GM21737 (cell line): ENCODE data around the gene SULT2B1.
"Not testable (repeated sequence)": the region's sequence is repeated elsewhere in the genome, so short reads cannot be mapped to it uniquely, and the experiment has no call there.

ENCODE experiments used
- ATAC-seq: cut with Tn5 transposase; IDR thresholded peaks from one replicate; pipeline ENCODE4 v1.9.1; 2021; ENCODE audit warnings: mild to moderate bottlenecking, moderate library complexity; ENCODE audit not compliant: unreplicated experiment

The SULT2B1 gene

DNA sequence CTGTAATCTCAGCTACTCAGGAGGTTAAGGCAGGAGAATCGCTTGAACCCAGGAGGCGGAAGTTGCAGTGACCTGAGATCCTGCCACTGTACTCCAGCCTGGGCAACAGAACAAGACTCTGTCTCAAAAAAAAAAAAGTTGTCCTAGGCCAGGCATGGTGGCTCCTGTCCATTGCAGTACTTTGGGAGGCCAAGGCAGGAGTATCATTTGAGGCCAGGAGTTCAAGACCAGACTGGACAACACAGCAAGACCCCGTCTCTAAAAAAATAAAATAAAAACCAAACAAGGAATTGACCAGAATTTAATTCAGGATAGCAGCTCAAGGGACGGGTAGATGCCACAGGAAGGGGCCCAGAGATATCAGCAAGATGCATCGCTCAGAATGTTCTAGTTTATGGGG is 4.9 kb downstream of the SULT2B1 start:
- no peak for ATAC-seq

DNA sequence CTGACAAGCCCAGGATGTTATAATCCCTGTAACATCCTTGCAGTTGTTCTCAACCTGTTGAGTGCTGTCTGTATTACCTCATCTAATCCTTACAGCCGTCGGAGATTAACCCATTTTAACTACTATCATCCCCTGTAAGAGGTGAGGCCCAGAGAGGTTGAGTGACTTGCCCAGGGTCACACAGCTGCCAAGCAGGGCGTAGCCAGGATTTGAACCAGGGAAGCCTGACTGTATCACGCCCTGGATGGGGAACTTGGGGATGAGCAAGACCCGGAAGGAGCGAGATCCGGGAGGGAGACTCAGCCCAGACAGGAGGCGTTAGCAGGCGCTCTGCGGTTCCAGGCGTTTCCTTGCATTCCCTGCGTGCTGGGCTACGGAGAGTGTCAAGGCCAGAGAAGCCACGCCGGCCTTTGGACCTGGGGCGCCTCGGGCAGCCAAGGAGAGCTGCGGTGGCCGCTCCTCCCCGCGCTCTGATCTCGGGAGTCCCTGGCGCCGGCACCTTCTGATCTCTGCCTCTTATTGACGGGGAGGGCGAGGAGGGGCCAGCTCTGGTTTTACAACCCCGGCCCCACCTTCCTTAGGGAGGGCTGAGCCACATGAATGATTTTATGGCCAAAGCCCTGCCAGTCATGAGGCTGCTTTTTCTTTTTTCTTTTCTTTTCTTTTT is 6.2 kb downstream of the SULT2B1 start:
- no peak for ATAC-seq

DNA sequence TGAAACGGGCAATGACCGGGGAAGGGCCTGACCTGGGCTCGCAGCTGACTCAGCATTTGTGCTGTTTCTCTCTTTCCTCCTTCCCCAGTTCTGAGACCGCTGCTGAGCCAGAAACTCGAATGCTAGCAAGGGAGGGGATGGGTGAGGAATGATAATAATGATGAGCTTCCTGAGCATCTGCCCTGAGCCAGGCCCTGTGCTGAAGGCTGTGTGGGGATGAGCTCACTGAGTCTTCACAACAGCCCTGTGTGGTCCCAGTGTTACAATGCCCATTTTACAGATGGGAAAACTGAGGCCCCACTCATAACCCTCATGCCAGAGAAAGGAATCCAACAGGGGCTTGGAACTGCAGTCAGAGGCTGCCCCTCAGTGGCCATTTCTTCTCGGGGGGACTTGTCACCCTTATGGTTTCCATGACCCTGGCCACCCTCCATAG is 8.1 kb downstream of the SULT2B1 start:
- ATAC-seq: no peak

DNA sequence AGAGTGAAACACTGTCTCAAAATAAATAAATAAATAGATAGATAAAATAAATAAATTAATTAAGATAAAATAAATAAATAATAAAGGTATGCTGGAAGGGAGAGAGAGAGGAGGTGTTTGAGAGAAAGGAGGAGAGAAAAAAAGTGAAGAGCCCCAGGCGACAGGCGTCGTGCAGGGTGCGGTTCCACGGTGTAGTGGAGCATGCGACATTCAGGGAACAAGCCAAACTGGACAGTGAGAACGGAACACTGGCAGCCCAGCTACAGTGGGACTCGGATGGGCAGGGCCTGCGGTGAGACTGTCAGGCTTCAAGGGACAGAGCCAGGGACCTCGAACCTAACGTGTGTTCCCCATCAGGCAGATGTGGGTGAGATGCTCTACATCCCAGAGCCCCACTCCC is 9.4 kb downstream of the SULT2B1 start:
- no peak for ATAC-seq

DNA sequence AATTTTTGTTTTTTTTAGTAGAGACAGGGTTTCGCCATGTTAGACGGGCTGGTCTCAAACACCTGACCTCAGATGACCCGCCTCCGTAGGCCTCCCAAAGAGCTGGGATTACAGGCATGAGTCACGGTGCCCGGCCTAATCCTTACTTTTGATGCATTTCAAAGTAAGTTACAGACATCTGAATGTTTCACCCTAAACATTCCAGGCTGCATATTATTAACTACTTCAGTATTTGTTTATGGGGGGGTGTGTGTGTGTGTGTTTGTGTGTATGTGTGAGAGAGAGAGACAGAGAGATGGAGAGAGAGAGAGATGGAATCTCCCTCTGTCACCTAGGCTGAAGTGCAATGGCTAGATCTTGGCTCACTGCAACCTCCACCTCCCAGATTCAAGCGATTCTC is 13.1 kb downstream of the SULT2B1 start:
- no peak for ATAC-seq

DNA sequence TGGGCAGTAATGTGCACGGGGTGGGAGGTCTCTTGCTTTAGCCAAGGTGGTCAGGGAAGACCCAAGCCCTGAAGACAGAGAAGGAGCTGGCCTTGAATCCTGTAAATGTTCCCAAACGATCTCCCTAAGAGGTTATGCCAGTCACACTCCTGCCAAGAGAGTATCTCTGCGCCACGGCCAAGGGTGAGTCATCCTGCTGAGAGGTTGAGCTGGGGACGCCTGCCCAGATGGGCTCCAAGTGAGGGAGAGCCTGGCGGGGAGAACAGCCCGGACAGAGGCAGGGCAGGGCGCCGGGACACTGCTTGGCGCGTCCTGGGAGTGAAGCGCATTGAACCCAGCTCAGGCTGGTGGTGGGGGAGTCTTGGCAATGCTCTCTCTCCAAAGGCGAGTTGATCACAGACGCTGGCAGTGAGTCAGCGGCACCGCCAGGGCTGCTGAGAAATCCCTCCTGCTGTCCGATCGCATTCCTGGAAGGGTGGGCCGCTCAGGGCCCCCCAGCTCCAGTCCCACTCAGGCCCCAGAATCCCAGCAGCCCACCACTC is 16.4 kb downstream of the SULT2B1 start:
- ATAC-seq: no peak

DNA sequence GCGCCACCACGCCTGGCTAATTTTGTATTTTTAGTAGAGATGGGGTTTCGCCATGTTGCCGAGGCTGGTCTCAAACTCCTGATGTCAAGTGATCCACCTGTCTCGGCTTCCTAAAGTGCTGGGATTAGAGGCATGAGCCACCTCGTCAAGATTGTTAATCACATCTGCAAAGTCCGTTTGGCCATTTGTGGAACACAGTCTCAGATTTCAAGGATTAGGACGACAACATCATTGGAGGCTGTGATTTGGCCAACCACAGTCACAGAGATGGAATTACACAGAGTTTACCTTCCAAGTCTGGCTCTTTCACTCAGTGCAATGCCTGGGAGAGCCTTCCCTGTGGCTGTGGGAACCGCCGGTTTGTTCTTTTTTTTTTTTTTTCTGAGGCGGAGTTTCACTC is 17.8 kb downstream of the SULT2B1 start:
- ATAC-seq: no peak

DNA sequence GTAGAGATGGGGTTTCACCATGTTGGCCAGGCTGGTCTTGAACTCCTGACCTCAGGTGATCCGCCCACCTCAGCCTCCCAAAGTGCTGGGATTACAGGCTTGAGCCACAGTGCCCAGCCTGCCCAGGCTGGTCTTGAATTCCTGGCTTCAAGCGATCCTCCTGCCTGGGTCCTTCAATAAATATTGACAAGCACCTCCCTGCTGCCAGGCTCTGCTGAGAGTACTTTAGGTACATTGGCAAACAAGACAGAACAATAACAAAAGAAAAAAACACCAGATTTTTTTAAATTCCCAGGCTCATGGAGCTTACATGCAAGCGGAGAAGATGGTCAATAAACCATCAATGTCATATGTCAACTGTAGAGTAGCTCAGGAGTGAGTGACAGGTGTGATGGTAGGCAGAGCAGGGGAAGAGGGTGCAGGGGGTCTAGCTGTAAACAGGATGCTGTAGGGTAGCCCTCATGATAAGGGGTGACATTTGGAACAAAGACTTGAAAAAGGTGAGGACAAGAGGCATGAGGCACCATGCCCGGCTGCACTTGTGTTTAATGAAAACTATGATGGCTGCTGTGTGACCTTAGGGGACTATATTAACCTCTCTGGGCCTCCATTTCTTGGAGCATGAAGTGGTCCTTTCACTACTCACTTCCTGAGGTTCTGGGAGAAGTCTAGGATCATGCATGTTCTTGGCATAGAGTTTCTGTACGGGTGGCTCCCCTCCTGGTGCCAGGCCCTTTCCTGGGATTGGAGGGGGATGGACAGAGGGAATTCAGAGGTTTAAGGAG is 19.6 kb downstream of the SULT2B1 start:
- ATAC-seq: no peak

DNA sequence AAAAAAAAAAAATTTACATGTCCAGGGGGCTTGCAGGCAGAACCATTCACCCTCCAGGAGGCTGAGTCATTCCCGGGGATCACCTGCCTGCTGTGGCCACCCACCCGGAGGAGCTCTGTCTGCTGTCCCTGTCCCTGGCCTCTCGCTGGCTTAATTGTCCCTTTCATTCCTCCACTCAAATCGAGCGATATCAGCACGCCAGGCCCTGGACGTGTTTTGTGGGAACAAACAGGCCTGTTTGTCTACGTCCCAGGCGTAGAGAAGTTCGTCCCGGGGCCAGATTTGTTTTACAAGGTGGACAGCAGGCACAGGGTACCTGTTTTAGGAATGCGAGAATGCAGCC is 21.2 kb downstream of the SULT2B1 start:
- ATAC-seq: no peak

DNA sequence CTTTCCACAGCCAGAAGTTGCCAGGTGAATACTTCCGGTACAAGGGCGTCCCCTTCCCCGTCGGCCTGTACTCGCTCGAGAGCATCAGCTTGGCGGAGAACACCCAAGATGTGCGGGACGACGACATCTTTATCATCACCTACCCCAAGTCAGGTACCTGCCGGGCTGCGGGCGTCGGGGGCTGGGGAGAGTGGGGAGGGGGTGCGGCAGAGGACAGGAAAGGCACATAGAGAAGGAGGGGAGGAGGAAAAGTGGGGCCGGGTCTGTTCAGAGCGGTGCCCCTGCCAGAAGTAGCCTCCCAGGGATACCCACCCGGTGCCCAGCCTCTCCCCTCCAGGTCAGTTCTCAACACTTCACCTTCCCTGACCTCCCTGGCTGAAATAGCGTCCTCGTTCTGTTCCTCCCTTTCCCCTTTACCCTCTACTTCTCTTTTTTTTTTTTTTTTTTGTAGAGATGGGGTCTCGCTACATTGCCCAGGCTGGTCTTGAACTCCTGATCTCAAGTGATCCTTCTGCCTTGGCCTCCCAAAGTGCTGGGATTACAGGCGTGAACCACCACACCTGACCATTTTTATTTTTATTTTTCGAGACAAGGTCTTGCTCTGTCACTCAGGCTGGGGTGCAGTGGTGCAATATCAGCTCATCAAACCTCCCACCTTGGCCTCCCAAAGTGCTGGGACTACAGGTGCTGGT is 24.1 kb downstream of the SULT2B1 start:
- ATAC-seq: no peak

DNA sequence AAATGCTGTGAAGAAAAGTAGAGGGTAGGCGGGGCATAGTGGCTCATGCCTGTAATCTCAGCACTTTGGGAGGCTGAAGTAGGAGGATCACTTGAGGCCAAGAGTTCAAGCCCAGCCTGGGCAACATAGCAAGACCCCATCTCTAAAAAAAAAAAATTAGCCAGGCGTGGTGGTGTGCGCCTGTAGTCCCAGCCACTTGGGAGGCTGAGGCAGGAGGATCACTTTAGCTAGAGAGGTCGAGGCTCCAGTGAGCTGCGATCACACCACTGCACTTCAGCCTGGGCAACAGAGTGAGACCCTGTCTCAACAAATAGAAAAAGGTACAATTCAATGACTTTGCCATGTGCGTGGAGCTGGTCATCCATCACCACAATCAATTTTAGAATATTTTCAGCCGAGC is 25.9 kb downstream of the SULT2B1 start:
- ATAC-seq: not testable (repeated sequence)

DNA sequence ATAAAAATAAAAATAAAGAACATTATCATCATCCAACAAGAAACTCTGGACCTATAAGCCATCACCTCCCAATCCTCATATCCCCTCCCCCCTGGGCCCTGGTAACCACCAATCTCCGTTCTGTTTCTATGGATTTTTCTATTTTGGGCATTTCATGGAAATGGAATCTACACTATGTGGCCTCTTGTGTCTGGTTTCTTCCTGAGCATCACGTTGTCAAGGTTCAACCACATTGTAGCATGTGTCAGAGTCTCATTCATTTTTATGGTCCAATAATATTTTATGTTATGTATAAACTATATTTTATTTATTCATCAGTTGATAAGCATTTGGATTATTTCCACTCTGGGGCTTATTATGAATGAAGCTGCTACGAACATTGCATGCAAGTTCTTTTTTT is 26.9 kb downstream of the SULT2B1 start:
- ATAC-seq: no peak

DNA sequence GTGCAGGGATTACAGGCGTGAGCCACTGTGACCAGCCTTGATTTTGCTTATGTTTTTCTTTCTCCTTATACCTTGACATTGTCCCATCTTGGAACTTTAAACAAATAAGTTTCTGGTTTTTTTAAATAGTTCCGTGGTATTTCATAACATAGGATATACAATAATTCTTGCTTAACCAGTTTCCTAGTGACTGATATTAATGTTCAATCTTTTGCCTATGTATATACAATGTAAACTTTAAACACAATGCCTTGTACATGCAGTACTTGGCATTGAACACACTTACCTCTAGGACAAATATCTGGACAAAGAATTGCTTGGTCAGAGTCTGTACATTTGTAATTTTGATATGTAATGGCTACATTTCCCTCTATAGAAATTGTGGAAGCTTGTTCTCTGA is 30.2 kb downstream of the SULT2B1 start:
- no peak for ATAC-seq

DNA sequence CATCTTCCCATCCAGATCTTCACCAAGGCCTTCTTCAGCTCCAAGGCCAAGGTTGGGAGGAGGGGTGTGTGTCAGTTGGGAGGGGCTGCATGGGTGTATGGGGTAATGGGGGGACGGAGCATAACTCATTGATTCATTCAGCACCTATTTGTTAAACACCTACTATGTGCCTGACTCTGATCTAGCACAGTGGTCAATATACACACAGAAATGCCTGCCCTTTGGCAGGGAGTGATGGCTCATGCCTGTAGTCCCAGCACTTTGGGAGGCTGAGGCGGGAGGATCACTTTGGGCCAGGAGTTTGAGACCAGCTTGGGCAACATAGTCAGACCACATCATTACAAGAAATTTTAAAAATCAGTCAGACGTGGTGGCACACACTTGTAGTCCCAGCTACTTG is 35.4 kb downstream of the SULT2B1 start:
- ATAC-seq: no peak

DNA sequence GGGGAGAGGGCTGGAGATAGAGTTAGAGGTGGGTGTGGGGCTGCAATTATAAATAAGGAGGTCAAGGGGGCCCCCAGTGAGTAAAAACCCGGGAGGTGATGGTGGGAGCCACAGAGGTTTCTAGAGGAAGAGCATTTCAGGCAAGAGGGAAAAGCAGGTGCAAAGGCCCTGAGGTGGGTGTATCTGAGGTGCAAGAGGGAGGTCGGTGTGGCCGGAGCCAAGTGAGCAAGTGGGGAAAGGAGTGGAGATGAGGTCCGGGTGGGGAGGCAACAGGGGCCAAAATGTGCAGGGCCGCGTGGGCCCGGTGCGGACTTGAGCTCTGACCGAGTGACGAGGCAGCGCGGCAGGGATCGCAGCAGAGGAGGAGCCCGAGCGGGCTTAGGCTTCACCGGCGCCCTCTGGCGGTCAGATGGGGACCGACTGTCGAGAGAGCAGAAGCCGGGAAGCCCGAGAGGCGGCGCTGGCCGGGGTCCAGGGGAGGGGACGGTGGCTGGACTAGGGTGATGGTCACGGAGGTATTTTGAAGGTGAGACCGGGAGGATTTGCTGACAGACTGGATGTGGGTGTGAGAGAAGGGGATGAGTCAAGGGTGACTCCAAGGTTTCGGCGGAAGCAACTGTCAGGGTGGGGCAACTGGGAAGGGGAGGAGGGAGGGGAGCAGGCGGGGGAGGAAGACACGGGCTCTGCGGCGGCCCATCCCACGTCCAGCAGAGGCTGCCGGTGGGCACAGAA is 36.9 kb downstream of the SULT2B1 start:
- no peak for ATAC-seq

DNA sequence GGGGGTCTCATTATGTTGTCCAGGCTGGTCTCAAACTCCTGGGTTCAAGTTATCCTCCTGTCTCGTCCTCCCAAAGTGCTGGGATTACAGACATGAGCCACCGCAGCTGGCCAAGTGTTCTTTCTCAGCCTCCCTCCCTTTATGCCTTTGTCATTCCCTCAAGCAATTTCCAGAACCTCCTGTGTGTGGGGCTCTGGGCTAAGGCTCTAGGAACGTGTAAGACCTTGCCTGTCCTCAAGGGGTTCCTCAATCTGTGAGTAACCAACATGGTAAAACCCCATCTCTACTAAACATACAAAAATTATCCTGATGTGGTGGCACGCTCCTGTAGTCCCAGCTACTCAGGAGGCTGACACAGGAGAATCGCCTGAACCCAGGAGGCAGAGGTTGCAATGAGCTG is 39.0 kb downstream of the SULT2B1 start:
- ATAC-seq: no peak

DNA sequence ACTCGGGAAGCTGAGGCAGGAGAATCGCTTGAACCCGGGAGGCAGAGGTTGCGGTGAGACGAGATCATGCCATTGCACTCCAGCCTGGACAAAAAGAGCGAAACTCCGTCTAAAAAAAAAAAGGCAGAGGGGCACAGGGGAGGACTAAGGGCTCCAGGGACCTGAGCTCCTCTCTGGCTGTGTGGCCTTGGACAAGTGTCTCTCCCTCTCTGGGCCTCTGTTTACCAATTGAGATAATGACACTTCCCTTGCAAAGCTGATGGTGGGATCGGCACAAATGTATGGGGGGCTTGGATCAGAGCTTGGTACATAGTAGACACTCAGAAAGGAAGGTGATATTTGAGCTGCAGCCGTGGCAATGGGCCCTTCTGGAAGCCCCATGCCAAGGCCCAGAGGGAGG is 43.2 kb downstream of the SULT2B1 start:
- no peak for ATAC-seq

DNA sequence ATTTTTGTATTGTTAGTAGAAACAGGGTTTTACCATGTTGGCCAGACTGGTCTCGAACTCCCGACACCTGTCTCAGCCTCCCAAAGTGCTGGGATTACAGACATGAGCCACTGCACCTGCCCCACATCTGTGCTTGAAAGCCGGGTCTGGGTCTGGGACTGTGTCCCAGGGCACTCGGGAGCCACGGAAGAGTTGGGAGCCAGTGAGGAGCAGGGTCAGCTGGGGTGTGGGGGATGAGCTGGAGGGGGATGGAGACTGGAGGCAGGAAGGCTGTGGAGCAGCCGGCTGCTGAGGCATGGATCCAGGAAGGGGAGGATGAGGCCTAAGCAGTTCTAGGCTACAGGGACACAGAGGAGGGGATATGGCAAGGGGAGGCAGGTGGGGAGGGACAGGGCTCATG is 43.9 kb downstream of the SULT2B1 start:
- ATAC-seq: no peak

DNA sequence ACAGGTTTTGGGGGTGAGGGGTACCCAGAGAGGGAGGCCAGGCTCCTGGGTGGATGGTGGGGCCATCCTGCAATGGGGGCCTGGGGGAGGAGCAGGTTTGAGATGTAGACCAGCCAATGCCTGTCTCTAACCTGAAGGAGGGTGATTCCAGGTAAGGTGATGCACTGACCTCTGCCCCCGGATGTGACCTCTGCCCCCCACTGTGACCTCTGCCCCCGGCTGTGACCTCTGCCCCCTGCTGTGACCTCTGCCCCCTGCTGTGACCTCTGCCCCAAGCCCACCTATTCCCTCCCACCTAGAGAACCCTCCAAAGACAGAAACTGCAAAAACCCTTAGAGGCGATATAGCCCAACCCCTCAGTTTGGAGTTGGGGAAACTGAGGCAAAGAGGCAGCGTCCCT is 44.3 kb downstream of the SULT2B1 start:
- ATAC-seq: no peak

DNA sequence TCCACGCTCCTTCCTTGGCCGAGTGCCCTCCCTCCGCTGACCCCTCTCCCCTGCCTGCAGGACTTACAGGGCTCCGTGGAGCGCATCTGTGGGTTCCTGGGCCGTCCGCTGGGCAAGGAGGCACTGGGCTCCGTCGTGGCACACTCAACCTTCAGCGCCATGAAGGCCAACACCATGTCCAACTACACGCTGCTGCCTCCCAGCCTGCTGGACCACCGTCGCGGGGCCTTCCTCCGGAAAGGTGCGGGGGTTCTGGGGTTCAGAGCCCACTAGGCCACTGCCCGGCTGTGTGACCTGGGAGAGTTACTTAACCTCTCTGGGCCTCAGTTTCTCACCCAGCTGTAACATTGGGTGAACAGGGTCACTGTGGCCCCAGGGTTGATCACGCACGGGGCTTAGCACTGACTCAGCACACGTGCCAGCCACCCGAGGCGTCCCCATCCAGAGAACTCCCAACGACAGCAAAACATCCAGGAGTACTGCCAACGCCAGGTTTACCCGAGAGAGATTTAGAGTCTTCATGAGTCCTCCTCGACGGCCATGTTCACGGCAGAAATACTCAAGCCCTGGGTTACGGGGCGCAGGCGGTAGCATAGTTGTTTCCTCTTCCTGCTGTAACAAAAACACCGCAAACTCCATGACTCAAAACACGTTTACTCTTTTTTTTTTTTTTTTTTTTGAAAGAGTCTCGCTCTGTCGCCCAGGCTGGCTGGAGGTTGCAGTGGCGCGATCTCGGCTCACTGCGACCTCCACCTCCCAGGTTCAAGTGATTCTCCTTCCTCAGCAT is 44.9 kb downstream of the SULT2B1 start:
- ATAC-seq: no peak
